RKO (cell line): ENCODE data around the gene FZD8.

ENCODE experiments used
- DNase-seq: peaks from one replicate; pipeline ENCODE4 v3.0.0-alpha.2; 2016; ENCODE audit warnings: low spot score

Gene FZD8

DNA sequence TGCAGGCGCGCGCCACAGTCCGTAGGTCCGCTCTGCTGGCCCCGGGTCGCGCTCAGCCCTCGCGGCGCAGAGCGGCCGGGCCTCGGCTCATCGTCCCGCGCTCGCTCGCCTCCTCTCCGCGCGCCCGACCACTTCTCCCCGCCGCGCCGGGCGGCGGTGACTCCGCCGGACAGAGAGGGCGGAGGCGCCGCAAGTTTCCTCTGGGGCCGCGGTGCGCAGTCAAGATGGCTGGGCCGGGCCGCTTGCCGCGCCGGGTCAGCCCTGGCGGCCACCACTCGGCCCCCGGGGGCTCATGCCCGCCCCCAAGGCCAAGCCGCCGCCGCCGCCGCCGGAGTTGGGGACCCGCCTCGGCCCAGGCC, 441 bp downstream of the FZD8 start:
- no peak for DNase-seq

DNA sequence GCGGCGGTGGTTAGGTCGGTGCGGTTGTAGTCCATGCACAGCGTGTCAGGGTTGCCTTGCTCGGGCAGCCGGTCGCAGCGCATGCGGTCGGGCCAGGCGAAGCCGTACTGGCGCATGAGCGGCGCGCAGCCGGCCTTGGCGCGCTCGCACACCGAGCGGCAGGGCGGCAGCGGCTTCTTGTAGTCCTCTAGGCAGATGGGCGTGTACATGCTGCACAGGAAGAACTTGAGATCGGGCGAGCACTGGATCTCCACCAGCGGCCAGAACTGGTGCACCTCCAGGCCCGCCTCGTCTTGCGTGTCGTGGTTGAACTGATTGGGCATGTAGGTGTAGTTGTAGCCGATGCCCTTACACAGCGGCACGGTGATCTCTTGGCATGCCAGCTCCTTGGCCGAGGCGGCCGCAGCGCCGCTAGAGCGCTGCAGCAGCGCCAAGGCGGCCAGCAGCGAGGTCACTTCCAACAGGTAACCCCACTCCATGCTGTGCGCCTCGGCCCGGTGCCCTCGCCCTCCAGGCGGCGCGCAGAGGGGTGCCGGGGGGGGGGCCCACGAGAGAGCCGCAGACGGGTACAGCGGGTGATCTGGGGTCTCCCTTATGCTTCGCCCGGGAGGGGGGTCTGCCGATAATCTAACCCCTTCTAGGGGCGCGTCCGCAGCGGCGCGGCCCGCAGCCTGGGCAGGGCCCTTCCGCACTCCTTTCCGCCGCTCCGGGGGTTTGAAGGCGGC, 983 bp downstream of the FZD8 start:
- DNase-seq: no peak

DNA sequence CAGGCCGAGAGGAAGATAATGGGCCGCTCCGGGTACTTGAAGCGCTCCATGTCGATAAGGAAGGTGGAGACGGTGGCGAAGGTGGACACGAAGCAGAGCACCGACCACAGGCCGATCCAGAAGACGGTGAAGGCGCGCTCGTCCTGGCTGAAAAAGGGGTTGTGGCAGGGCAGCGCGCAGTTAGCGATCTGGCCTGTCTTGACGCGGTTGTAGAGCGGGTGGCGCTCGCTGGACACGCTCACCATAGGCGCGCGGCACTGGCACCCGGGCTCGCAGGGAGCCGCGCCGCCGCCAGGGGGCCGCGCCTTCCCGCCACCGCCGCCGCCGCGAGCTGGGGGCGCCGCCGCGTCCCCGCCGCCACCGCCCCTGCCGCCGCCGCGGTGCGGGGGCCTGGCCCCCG, 1.6 kb downstream of the FZD8 start:
- no peak for DNase-seq

DNA sequence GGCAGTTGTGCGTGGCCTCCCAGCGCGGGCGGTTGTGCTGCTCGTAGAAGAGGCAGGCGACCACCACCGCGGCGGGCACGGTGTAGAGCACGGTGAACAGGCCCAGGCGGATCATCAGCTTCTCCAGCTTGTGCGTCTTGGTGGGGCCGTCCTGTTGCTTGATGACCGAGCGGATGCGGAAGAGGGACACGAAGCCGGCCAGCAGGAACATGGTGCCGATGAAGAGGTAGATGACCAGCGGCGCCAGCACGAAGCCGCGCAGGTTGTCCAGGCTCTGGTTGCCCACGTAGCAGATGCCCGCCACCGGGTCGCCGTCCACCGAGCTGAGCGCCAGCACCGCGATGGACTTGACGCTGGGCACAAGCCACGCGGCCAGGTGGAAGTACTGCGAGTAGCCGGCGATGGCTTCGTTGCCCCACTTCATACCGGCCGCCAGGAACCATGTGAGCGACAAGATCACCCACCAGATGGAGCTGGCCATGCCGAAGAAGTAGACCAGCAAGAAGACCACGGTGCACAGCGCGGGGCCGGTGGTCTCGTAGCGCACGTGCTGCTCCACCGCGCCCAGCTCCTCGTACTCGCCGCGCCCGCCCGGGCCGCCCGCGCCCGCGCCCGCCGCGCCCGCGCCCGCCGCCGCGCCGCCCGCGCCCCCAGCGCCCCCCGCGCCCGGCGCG, 2.2 kb downstream of the FZD8 start:
- DNase-seq: no peak

DNA sequence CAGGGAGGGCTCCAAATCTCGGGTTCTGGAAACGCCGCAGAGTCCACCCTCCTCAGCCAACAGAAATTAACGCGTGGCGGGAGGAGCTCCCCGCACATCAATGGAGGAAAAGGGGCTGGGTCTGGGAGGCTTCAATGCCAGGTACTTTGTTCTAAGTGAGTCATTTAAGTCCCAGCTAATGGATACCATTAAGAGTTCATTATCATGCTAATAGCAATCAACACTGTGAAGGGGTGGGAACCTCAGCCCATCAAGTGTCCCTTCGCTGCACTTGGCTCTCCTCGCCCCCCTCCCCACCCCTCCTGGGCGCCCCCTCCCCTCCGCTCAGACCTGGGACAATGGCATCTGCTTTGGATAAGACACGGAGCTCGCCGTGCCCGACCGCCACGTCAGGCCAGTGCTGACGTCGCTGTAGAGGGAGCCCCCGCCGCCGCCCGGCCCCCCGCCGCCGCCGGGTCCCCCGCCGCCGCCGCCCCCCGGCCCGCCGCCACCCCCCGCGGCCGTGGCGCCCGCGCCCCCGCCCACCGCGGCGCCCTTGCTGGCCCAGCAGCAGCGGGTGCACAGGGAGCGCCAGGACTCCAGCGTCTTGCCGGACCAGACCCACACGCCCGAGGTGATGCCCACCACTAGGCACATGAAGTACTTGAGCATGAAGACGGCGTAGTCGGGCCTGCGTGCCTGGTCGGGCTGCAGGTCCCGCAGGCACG, 2.9 kb downstream of the FZD8 start:
- no peak for DNase-seq

DNA sequence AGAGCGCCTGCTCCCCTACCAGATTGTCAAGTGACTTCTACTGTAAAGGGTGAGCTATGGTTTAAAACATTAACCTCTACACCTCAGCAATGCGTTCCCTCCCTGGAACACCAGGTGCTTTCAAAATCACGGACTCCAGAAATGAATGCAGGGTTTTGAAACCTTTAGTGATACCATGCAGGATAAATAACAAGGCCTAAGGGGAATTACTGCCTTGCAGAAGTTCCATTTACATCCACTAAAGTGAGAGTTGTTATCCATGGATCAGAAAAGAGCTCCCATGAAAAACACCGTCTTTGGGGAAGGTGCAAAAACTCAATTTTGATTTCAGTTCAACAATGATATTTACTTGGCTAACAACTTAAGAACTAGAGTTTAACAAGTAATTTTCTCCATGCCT, 4.0 kb downstream of the FZD8 start:
- no peak for DNase-seq

DNA sequence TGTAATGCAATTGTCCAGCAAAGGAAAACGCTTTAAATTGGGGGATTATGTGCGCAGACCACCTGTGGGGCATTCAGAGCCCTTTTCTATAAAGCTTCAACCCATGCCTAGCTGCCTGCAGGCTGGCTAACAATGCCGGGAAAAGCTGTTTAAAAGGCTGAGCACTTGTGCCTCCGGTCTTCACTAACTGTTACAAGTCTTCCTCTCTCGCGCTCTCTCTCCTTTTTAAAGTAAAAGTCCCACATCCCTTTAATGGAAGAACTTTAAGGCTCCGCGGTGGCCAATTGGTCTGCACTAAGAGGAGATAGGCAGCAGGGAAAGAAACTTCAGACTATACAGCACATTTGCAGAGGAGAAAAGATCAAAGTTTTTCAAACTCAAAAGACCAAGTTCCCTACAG, 4.6 kb downstream of the FZD8 start:
- no peak for DNase-seq

DNA sequence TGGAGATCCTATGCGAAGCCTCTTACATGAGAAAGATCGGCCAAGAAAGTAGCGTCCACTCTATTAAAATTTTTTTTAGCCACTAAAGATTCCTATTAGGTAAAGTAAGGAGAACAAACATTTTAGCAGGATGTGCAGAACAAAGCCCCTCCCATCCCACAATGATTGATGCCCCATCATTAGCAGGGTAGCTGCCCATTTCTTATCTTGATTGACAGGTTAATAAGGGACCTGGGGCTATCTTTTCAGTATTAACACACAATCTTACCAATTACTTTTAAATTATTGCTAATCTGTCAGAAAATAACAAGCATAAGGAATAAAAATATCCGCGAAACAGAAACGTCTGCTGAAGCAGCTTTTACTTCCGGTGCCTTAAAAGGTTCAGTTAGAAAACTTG, 5.1 kb downstream of the FZD8 start:
- DNase-seq: no peak

DNA sequence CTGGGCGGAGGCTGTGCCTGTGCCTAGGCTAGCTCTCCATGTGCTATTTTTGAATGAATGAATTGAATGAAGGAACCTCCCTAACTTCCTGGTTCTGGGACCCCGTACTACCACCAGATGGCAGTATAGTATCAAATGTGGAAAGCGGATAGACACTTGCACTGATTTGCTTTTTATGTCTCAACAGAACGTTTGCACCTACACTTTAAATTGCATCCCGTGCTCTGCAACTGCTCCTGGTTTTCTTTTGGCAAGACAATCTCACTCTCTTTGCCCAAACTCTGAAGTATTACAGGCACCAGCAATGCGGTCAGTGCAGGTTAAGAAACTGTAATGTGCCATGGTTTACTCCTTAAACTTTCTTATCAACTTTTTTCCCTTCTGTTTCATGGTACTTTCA, 6.5 kb downstream of the FZD8 start:
- peak; percentile 78 for DNase-seq

DNA sequence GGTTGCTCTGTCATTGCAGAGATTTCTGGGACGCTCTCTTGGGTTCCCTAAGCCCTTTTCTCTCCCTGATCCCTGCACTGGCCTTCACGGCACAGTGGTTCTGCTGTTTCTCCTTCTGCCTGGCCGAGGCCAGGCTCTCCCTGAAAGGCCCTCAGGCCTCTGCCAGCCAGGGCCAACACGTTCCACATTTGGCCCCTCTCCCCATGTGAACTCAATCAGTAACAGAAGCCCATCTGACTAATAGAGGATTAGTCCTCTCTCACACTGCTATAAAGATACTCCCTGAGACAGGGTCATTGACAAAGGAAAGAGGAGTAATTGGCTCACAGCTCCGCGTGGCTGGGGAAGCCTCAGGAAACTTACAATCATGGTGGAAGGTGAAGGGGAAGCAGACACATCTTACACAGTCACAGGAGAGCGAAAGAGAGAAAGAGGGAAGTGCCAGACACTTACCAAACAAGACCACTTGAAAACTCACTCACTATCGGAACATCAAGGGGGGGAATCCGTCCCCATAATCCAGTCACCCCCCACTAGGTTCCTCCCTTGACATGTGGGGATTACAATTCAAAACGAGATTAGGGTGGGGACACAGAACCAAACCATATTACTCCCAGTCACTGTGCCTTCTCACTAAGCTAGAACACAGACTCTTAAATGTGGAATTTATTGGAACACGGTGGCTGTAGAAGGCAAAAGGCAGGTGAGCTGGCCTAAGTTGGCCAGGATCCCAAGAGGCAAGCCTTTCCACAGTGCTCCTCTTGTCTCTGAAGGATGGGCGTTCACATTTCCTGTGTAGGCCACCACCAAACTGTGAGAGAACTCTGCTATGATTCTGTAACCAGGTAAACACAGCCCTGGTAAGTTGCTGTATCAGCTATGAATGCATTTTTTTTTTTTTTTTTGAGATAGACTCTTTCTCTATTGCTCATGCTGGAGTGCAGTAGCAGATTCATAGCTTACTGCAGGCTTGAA, 8.8 kb downstream of the FZD8 start:
- no peak for DNase-seq

DNA sequence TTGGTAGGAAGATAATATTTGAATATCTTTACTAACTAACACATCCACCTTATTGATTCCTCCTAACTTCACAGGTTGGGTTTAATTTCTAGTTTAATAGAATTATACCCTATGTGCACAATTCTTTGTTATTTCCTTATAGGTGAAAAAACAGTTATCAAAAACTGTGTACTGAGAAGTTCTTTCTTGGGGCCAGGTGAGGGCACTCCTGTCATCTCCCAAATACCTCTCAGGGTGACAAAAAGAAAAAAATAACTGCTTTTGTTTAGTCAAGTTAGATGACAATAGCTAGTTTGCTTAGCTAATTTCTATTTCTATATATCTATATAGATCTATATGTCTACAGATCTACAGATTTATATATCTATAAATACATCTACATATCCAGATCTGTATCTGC, 10.1 kb downstream of the FZD8 start:
- DNase-seq: no peak

DNA sequence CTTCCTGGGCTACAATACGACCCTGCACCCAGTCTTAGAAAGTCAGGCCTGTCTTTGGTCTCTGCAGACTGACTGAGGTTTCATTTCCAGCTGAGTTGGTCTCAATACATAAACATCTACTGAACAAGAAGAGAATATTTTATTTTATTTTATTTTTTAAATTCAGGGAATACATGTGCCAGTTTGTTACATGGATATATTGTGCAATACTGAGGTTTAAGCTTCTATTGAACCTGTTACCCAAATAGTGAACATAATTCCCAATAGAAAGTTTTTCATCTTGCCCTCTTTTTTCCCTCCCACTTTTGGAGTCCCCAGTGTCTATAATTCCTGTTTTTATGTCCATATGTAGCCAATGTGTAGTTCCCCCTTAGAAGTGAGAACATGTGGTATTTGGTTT, 10.7 kb downstream of the FZD8 start:
- no peak for DNase-seq

DNA sequence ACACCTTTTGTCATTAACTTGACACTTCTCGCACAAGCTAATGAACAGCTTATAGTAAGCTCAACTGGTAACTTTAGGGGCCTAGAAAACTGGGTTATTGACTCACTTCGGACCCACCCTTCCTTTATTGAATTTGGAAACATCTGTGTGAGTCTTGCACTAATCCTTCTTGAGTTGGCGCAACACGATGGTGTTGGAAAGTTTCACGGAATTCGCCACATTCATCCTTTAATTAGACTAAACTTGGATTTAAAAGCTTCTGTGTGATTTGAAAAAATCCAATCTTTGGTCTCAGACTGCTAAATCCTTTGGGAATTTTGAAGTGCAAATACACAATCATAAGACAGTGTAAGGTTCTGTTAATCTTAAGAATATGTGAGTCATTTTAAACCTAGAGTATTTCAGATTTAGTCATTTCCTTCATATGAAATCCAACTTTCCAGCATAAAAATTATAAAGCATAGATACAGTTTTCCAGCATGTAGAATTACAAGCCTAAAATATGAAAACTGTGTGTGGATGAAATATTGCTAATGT, 15.1 kb downstream of the FZD8 start:
- no peak for DNase-seq

DNA sequence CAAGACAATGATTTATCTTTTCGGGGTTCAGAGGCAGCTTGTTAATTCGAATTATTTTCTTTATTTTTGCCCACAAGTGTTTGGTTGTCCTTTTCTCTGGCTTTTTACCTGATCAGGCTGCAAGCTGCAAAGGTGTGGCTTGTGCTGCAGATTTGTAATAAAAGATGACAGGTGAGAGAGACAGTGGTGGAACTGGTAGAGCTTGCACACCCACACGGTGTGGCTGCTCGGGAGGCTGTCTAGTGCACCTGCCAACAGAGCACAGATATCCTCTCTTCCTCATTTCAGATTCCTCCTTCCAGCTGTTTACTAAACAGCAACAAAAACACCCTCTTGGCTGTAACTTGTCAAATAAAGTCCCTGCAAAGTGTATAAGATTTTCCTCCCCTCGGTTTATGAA, 27.8 kb downstream of the FZD8 start:
- no peak for DNase-seq

DNA sequence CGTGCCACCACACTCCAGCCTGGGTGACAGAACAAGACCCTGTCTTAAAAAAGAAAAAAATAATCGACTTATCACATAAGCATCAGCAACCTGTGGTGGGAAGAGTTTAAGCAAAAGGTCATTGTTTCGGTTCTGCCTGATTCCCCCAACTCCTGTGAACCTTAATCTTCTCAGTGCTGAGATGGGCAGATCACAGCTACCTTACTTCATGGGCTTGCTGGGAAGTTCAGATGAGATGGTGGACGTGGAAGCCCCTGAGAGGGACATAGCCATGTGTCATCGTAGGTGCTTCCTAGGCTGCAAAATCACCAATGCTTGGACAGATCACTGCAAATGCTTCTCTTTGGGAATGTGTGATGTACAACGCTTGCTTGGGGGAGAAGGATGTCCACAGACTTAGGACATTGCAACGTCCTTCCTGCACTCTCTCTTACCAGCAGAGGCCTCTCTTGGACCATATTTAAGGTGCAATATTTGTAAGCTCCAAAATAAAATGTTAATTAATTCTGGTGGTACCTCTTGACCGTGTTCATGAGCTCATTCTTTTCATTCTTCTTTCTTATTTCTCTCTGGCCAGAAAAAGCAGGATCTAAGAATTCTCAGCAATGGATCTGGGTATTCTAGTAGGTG, 28.4 kb downstream of the FZD8 start:
- DNase-seq: peak; percentile 48

DNA sequence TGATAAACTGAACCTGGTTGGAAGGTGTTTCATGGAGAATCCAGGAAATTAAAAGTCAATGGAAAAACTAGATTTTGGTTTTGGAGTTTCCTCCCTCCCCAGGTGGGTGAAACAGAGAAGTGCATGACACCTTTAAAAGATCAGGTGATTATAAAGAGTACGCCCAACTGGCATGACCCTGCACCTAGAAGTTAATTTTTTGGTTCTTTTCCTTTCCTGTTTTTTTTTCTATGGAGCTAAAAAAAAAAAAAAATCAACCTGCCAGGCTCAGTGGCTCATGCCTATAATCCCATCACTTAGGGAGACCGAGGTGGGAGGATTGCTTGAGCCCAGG, 29.0 kb downstream of the FZD8 start:
- DNase-seq: no peak

DNA sequence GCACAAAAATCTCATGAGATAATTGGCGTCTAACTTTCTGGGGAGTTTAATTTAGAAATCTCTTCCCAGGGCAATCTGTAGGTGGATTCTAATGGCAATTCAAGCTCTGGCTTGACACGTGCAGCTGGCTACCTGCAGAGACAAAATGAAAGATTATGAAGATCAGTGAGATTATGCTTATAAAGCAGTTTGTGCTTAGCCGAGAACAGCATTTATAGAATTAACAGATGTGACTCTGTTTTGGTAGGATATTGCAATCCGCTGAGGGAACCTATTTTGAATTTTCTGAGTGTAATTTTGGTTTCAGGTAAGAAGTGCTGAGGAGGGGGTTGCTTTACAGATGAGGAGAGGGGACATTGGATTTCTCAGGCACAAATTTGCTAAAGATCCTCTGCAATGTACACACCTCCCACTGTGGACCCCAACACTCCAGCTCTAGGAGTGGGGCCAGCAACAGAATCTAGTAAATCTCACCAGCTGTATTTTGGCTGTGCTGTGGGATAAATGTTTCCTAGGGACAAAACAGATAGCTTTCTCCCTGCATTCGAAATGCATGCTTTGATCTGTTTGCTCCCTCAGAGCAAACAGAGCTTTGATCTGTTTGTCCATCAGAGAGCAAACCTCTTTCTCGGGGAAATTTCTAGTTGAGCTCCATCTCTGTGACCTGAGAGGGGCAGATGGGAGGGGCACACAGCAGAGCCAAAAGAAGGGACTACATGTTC, 29.6 kb downstream of the FZD8 start:
- DNase-seq: no peak

DNA sequence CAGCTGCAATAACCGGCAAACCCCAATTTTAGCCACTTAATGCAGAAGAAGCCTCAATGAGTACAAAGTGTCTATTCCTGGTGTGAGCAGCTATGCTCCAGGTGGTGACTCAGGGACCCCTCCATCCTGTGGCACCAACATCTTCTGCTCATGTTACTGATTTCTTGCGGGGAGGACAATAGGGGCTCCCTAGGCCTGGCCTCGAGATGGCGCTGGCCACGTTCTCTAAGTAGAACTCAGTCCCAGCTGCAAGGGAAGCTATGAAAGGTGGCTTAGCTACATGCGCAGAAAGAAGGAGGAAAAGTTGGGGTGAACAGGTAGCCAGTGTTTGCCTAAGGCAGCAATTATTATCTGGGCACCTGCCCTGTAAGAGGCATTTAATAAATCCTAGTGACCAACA, 30.3 kb downstream of the FZD8 start:
- no peak for DNase-seq

DNA sequence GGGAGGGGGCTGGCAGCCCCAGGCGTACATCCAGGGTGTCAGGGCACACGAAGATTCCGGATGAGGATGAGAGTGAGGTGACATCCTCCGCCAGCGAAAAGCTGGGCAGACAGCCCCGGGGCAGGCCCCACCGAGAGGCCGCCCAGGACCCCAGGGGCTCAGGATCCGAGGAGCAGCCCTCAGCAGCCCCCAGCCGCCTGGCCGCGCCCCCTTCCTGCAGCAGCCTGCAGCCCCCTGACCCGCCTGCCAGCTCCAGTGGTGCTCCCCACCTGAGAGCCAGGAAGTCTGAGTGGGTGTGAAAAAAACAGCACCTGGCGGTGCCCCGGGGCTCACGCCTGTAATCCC, 33.8 kb downstream of the FZD8 start:
- DNase-seq: no peak

DNA sequence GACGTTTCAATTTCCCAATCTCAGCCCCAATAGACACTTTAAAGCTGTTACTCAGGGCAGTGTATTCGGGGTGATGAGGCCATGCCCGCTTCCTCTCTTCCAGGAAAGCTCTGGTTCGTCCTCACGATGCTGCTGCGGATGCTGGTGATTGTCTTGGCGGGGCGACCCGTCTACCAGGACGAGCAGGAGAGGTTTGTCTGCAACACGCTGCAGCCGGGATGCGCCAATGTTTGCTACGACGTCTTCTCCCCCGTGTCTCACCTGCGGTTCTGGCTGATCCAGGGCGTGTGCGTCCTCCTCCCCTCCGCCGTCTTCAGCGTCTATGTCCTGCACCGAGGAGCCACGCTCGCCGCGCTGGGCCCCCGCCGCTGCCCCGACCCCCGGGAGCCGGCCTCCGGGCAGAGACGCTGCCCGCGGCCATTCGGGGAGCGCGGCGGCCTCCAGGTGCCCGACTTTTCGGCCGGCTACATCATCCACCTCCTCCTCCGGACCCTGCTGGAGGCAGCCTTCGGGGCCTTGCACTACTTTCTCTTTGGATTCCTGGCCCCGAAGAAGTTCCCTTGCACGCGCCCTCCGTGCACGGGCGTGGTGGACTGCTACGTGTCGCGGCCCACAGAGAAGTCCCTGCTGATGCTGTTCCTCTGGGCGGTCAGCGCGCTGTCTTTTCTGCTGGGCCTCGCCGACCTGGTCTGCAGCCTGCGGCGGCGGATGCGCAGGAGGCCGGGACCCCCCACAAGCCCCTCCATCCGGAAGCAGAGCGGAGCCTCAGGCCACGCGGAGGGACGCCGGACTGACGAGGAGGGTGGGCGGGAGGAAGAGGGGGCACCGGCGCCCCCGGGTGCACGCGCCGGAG, 34.4 kb downstream of the FZD8 start:
- no peak for DNase-seq
